ENCODE data around the gene DPP3.

GRCh38 chr11:66548041-66548440 is 67.8 kb downstream of the DPP3 start:
- no peak for TF ChIP-seq CTCF (conservative IDR thresholded peaks at IDR 0.05; ENCODE audit: low read depth, low read length)
- TF ChIP-seq POLR2A (IDR thresholded peaks at IDR 0.05; ENCODE audit: low read depth, low read length): no peak
- no peak for TF ChIP-seq RAD21 (IDR thresholded peaks at IDR 0.05; ENCODE audit: low read length)
- TF ChIP-seq FOS (IDR thresholded peaks at IDR 0.05; ENCODE audit: low read depth, low read length): no peak
- no peak for TF ChIP-seq CEBPB (IDR thresholded peaks at IDR 0.05; ENCODE audit: low read depth, low read length)
- TF ChIP-seq RFX5 (IDR thresholded peaks at IDR 0.05; ENCODE audit: low read depth, low read length): no peak
- no peak for TF ChIP-seq ELK1 (IDR thresholded peaks at IDR 0.05; ENCODE audit: borderline replicate concordance, low read depth, low read length)
- no peak for TF ChIP-seq BHLHE40 (IDR thresholded peaks at IDR 0.05; ENCODE audit: low read depth, low read length)
- no peak for TF ChIP-seq MAZ (IDR thresholded peaks at IDR 0.05; ENCODE audit: borderline replicate concordance, low read depth, low read length)
- TF ChIP-seq RCOR1 (IDR thresholded peaks at IDR 0.05; ENCODE audit: insufficient replicate concordance, low read length): no peak
- no peak for TF ChIP-seq NFE2L2 (IDR thresholded peaks at IDR 0.05; ENCODE audit: low read depth, low read length)
- TF ChIP-seq USF2 (IDR thresholded peaks at IDR 0.05; ENCODE audit: low read depth, low read length): no peak
- TF ChIP-seq MXI1 (IDR thresholded peaks at IDR 0.05; ENCODE audit: borderline replicate concordance, low read depth, low read length): no peak

Measured in IMR-90 (cell line).